HG02938 (cell line): Measurements from ENCODE around the gene RPAIN.
A peak's percentile ranks its signal among the peaks of the same experiment; 100 is the strongest.

Experiments used
- ATAC-seq: cut with Tn5 transposase; IDR thresholded peaks from one replicate; pipeline ENCODE4 v1.9.1; 2021; ENCODE audit warnings: mild to moderate bottlenecking, moderate library complexity; ENCODE audit not compliant: unreplicated experiment

RPAIN gene

DNA sequence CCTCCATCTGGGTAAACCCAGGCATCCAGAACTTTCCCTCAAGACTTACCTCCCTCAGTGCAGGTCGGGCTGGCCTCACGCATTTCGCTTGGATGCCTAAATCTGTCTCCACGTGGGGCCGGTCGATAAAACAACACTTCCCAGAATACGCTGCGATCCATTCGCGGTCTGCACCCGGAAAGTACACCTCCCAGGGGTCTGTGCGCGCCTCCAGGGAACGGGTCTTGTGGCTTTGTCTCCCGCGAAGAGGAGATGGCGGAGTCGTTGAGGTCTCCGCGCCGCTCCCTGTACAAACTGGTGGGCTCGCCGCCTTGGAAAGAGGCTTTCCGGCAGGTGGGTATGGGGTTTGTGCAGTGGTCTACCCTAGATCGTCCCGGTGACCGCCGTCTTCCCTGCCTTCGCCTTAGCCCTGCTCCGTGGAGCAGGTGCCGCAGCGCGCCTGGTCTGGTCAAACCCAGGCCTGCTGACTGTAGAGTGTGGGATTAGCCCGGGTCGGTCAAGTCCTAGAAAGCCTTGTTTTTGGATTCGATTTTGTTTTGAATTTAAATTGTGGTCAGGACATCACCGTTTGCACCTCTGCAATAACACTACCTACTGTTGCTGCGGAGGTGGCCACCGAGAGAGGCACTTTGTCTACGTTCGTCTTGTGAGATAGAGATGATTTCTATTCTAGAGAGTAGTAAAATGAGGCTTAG is at the start of gene RPAIN:
RPAIN (plus strand) TSS at position 224 of the 695 bp plus-strand sequence; CDS start at position 253, 29 bp downstream.
- peak; percentile 53 for ATAC-seq

DNA sequence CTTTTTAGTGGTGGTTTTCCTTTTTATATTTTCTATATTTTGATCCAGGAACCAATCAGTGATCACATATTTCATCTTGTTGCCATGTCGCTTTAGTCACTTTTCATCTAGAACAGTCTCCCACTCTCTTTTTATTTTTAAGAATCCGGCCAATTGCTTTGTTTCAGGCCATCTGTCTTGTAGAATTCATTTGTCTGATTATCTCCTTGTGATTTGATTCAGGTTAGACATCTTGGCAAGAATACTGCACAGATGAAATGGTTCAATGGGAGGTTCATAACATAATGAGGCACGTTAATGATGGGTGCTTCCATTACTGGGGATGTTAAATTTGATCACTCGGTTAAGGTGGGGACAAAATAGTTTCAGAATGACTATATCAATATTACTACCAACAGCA is 49.6 kb upstream of the RPAIN start:
- no peak for ATAC-seq

- no peak for ATAC-seq
Measured at GRCh38 chr17:5373112-5373511, 46.9 kb upstream of the RPAIN start.

DNA sequence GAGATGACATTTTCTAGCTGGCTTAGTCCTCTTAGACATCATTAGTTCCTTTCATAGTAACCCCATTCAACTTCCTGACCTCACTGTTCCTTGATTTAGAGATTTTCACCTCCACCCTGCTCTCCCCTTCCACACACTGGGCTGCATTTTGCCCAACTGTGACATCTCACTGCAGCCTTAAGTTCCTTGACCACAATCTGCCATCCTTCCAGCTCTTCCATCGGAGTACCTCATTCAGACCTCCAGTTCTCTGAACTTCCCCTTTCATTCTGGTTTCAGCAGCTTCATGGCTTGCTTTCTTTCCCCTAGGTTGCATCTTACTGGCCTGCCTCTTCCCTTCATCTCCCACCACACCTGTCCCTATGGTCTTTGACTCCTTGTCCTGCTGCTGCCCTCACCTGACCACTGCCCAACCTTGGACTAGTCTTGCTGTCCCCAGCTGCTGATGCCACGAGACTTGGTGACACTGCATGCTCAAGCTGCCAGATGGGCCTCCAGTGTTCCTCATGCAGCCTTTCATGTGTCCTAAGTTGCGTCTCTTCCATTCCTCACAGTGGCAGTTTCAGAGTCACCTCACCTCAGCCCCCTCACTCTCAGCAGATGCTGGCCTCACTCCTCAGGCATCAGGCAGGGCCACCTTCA is 41.3 kb upstream of the RPAIN start:
- no peak for ATAC-seq

DNA sequence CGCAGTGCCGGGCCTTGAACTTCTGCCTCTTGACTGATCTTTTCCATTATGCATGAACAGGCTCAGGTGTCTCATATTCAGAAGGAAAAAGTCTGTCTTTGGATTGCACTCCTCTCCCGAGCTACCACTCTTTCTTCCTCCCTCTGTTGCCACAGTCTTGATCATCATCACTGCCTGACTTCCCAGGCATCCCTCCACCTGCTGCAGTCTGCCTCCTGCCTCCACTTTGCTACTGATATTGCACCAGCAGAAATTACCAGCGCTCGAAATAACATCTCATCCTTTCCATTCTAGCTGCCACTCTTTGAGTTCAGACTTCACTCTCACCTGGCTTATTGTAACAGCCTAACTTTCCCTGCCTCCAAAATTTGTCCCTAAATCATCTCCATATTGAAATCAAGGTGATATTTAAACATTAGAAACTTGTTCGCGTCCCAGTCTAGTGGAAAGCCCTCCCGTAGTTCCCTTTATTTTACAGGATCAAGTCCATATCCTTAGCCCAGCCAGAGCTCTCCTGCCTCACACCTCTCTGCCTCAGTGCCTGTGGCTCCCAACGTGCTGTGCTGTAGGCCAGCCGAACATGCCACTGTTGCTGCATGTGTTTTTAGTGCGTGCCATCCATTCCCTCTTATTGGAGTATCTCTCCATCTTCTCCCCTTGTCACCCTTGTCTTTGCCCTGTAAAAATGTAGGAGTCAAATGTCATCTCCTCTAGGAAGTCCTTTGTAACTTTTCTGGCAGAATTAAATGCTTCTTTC is 40.5 kb upstream of the RPAIN start:
- ATAC-seq, result no peak

DNA sequence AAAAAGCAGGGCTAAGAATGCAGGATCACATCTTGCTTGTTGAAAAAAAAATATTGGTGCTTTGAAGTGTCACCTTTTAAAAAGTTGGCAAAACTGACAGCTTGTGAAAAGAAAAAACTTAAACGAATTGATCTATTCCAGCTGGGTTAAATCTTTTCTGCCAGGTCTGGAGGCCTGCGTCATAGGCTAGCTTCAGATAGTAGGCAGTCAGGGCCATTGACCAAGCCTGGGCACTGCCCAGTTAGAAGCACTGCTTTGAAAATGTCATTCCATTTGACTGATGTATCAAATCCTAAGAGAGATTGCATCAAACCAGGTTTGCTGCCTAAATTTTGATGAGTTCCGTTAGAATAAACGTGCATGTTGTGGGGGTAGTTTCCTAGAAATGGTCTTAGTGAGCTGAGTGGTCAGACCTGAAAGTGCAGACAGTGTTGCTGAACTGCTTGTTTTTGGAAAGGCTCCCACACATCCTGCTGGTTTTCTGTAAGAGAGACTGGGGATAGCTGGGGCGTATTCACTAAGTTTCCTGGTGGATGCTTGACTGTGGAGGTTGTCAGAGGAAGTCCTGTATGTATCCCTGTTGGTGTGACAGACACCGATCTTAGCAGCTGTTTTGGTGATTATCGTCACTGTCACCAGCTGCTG is 39.4 kb upstream of the RPAIN start:
- no peak for ATAC-seq

- ATAC-seq, result no peak
Measured at GRCh38 chr17:5381542-5381941, 38.4 kb upstream of the RPAIN start.

DNA sequence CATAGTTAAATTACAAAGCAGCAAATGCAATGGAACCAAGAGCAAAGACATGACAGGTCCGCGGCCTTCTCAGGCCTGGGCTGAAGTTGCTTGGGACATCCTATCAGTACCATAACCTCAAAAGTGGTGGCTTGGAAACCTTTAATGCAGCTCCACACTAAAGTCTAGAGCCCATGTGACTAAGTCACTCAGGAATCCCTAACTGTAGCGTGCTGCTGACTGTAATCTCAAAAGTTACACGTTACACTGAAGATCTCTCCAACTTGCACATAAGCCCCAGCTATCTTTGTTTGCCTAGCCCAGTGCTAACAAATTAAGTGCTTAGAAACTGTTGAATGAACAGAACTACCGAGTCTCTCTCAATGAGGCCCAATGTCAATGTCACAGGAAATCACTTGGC is 28.3 kb upstream of the RPAIN start:
- ATAC-seq, result no peak

- no peak for ATAC-seq
Measured at GRCh38 chr17:5396612-5397011, 23.4 kb upstream of the RPAIN start.

DNA sequence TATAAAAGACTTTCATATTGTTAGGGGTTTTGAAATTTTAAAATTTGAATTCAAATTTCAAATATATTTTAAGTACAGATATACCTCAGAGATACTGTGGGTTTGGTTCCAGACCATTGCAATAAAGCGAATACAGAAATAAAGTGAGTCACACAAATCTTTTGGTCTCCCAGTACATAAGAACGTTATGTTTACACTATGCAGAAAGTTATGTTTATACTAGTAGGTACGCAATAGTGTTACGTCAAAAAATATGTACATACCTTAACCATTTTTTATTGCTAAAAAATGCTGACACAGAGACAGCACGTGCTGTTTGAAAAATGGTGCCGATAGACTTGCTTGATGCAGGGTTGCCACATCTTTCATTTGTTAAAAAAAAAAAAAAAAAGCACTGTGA is 20.2 kb upstream of the RPAIN start:
- ATAC-seq, result no peak

DNA sequence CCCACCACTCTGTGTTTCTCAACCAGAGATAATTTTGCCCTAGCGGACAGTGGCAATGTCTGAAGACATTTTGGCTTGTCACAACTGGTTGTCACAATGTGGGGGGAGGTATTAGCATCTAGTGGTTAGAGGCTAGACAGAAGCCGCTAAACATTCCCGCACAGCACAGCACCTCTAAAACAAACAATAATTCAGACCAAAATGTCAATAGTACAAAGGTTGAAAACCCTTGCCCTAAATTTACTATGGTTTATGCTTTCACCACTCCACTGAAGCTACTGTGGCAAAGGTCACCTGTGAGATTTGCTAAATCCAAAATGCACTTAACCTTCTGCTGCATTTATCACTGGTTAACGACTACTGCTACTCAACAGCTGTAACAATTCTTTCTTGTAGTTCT is 14.6 kb upstream of the RPAIN start:
- ATAC-seq, result no peak

- no peak for ATAC-seq
Measured at GRCh38 chr17:5408186-5408585, 11.8 kb upstream of the RPAIN start.

DNA sequence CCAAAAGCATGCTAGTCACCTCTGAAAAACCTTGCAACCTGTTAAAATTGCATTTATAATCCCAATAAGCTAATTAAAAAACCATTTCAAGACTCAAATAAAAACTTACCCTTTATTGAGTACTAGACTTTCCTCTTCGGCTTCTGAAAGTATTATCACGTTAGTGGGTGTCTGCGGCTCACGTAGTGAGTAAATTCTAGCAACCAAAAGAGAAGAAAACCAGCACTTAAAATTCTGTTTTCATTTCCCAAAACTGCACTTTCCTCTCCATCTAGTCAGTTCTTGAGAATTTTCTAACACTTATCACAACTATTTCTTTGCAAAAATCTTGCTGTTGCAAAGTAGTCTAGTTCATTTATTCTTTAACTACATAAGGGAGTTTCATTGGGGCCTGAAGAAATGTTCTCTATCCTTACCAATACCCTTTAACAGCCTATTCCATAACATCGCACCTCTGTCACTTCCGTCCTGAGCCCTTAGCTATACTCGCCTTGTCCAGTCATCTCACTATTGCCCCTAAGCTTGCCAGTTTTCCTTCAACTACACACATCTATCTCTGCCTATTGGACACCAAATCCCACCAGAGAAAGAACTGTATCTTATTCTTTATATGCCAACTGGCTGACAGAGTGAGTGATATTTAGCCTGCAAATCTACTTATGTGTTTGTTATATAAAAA is 9.2 kb upstream of the RPAIN start:
- ATAC-seq, result no peak

GRCh38 chr17:5413682-5414081 is 6.3 kb upstream of the RPAIN start:
- no peak for ATAC-seq

DNA sequence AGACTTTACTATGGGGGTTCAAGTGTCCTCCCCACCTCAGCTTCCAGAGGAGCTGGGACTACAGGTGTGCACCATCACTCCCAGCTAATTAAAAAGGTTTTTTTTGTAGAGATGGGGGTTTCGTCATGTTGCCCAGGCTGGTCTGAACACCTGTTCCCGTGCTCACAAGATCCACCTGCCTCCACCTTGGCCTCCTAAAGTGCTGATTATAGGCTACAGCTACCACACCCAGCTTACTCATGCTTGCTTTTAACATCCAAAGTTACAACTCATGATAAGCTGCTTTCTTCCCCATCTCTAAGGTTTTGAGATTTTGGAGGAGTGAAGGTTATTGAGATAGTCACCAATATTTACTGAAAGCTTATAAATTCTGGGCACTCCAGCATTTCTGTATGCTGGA is 3.1 kb upstream of the RPAIN start:
- no peak for ATAC-seq

DNA sequence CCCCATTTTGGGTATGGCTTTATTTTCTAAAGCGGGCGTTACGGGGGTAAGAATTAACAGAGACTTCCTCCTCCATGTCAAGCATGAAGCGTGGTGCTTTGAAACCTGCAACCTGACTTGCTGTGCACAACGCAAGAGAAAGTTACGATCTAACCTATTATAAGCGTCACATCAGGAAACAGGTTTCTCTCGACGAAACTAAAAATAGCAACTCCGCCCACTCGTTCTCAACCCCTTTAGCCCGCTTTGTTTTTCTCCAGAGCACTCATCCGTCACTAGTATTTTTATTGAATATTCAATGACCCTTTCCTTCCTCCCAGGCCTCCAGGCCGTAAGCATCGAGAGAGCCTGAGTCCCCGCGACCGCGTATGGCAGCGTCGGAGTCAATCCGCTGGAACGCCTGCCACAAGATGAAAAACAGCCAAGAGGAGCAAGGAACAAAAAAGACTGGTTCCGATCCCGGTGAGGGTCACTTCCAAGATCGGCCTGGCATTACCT is 1.1 kb upstream of the RPAIN start:
- peak; percentile 37 for ATAC-seq

DNA sequence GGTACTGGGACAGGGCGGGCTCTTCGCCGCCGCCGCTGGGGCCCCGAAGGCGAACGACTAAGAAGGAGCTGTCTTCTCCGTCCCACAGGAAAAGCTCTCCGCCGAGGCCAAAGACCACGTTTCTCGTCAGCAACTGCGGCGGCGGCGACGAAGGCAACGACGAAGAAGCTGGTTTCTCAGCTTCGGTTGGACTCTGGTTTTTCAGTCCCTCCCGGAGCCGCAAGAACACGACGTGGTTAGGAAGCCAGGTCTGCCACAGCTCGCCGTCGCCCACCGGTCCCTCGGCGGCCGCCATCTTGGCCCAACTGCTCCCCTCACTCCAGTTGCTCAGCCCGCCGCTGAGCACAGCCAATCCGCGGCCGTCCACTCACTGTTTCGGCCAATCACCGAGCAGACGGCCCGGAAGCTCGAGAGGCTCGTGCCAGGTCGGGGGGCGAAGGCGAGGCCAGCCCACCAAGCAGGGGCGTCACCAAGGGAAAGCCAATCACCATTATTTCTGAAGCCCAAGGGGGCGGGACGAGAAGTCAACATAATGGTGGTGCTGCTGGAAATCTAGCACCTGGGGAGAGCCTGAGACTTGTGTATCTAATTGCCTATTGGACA is 525 bp upstream of the RPAIN start, which contains the start of gene NUP88:
NUP88 (minus strand) TSS at position 307 of the 603 bp plus-strand sequence; CDS start at position 295, 12 bp downstream.
- ATAC-seq, result peak; percentile 74

DNA sequence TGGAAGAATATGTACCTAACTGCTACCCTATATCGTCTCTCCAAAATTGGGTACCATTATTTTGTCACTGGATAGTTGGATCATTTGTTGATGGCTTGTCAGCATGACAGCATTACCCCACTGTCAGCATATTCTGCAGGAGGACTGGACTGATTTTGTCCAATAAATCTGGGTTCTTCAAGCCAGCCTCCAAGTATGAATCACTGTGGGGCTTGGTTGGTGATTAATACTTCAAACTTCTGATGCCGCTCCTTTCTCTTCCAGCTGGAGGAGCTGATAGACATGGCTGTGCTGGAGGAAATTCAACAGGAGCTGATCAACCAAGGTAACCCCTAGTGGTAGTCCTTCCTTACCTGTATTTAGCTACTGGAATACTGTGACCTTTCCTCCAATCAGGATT is 2.5 kb downstream of the RPAIN start:
- no peak for ATAC-seq

DNA sequence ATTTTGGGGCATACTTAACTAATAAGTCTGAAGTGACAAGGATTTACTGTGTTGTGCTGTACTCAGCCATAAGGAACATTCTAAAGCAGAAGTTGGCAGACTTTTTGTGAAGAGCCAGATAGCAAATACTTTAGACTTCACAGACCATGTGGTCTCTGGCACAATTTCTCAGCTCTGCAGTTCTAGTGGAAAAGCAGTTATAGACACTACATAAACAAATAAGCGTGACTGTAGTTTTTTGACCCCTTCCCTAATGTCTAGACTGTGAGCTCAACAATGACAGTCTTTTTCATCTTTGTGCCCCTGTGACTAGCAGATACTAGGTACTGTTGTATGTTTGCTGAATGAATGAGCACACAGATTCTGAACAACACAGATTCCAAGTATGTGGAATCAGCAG is 4.9 kb downstream of the RPAIN start:
- ATAC-seq, result no peak

GRCh38 chr17:5425826-5426225 is 5.8 kb downstream of the RPAIN start:
- no peak for ATAC-seq
